ELR (cell line): ENCODE data around the gene ZBP1.
"Not testable (repeated sequence)": the region's sequence is repeated elsewhere in the genome, so short reads cannot be mapped to it uniquely, and the experiment has no call there.

Source experiments
- DNase-seq: peaks from one replicate; pipeline ENCODE4 v3.0.0-alpha.2; 2015; ENCODE audit warnings: low read depth

ZBP1 gene

DNA sequence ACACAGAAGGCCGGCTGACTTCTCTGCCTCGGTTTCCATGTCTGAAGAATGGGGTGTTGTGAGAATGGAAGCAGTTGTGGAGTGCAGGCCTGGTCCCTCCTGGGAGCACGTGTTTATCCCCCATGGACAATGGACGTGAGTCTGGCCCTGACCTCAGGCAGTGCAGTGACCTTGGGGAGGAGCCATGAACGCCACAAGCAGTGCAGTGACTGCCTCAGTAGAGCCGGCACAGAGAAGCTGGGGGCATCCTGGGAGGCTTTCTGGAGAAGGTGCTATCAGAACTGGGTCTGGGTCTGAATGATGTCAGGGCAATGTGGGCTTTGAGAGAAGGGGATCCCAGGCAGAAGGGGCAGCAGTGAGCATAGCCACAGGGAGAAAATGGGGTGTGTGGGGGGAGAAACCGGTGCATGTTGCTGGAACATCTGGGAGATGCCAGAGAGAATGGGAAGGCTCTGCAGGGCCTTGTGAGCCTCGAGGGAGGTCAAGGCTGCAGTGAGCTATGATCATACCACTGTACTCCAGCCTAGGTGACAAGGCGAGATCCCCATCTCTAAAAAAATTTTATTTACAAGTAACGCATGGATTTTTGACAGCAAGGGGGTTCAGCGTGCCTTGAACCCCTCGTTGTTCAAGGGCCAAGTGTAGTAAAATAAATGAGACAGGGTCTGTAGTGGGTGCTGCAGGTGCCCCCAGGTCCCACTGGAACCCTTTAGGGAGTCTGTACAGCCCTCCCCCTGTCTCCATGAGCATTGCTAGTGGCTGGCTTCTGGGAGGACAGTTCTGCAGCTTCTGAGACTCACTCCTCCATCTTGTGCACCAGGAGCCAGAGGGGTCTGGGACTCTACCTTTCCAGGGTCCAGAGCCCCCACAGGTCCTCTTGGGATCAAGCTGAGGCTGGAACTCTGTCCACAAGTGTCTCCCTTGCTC lies 27.0 kb upstream of the ZBP1 start:
- DNase-seq, result no peak

DNA sequence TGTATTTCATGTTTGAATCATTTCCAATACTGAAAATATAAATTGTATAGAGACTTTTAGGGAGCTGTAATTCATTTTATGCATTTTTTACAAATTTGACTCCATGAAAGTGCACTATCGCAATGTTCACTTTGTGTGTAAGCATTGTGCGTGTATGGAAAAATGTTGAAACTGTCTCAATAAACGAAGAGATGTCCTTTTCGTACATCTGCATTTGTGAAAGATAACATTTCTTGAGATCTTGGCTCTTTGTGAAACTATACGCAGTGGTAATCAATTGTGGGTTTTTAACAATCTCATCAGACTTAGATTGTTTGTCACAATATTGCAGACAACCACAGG lies 18.6 kb upstream of the ZBP1 start:
- no peak for DNase-seq

DNA sequence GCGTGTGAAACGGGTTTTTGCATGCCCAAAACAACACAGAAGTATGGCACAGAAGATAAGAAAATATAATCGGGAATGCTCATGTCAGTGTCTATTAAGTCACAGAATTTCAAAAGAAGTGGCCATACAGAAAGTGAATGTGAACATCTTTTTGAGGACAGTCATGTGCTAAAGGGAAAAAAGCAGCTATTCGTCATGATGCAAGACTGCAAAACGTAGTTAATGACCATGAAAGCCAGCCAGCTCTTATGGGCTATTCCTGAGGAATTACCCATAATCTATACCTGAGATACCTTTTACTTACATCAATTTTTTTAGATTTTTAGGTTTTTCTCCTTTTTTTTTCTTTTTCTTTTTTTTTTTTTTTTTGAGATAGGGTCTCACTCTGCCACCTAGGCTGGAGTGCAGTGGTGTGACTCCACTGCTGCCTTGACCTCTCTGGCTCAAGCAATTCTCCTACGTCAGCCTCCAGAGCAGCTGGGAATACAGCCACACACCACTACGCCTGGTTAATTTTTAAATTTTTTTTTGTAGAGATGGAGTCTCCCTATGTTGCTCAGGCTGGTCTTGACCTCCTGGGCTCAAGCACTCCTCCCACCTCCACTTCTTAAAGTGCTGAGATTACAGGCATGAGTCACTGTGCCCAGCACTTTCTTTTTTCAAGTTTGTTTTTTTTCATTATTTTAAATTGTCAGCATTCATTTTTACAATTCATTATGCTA lies 18.1 kb upstream of the ZBP1 start:
- no peak for DNase-seq

DNA sequence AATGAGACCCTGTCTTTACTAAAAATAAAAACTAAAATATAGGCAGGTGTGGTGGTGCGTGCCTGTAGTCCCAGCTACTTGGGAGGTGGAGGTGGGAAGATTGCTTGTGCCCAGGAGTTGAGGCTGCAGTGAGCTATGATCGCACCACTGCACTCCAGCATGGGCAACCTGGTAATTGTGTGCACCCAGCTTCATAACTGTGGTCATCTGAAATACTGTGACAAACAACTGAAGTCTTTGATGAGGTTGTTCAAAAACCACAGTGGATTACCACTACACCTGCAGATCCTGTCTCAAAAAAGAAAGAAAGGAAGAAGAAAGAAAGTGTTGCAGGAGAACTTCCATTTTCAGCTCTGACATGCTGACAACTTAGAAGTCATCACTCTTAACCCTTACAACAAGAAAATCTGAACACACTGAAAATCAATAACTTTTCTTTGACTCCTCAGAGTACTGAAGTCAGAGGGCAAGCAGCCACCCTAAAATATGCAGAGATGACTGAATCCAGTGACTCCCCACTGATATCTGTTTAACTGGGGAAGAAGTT lies 13.8 kb upstream of the ZBP1 start:
- DNase-seq, result no peak

DNA sequence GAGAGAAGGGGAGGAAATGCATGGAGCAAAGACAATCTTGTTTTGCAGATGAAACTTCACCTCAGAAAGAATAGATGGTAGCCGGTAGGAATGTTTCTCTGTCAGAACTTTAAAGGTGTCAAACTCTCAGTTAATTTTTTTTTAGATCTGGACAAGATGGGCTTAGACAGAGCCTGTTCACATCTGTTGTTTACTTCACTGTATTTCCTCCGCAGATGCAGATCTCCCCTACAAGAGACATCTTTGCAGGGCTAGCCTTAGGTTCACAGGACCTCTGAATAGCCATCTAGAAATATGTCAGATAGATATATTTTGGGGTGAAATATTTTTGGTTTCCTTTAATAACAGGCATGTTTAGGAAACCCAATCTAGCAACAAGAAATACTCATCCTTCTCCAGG lies 12.1 kb upstream of the ZBP1 start:
- no peak for DNase-seq

DNA sequence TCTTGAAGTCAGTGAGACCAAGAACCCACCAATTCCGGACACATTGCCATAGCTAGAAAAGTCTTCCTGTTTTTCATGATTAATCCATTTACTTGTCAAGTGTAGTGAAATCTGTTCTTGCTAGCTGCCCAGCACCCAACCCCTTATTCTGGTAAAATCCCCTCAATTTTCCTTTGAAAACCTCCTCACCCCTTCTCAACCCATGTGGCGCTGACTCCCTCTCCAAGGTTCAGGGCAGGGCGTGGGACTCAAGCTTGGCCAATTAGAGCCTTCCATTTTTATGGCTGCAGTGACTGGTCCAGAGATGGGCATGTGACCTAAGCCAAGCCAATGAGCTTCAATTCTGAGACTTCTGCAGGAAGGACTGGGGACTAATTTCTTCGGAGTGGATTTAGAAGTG lies 9.8 kb upstream of the ZBP1 start:
- no peak for DNase-seq

DNA sequence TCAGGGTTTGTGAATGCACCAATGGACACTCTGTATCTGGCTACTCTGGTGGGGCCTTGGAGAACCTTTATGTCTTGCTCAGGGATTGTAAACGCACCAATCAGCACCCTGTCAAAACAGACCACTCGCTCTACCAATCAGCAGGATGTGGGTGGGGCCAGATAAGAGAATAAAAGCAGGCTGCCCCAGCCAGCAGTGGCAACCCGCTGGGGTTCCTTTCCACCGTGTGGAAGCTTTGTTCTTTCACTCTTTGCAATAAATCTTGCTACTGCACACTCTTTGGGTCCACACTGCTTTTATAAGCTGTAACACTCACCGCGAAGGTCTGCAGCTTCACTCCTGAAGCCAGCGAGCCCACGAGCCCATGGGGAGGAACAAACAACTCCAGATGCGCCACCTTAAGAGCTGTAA lies 9.3 kb upstream of the ZBP1 start:
- DNase-seq, result not testable (repeated sequence)

DNA sequence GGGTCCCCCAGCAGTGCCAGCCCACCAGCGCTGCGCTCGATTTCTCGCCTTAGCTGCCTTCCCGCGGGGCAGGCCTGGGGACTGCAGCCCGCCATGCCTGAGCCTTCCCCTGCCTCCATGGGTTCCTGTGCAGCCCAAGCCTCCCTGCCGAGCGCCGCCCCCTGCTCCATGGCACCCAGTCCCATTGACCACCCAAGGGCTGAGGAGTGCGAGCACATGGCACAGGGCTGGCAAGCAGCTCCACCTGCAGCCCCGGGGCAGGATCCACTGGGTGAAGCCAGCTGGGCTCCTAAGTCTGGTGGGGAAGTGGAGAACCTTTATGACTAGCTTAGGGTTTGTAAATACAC lies 8.7 kb upstream of the ZBP1 start:
- not testable (repeated sequence) for DNase-seq

DNA sequence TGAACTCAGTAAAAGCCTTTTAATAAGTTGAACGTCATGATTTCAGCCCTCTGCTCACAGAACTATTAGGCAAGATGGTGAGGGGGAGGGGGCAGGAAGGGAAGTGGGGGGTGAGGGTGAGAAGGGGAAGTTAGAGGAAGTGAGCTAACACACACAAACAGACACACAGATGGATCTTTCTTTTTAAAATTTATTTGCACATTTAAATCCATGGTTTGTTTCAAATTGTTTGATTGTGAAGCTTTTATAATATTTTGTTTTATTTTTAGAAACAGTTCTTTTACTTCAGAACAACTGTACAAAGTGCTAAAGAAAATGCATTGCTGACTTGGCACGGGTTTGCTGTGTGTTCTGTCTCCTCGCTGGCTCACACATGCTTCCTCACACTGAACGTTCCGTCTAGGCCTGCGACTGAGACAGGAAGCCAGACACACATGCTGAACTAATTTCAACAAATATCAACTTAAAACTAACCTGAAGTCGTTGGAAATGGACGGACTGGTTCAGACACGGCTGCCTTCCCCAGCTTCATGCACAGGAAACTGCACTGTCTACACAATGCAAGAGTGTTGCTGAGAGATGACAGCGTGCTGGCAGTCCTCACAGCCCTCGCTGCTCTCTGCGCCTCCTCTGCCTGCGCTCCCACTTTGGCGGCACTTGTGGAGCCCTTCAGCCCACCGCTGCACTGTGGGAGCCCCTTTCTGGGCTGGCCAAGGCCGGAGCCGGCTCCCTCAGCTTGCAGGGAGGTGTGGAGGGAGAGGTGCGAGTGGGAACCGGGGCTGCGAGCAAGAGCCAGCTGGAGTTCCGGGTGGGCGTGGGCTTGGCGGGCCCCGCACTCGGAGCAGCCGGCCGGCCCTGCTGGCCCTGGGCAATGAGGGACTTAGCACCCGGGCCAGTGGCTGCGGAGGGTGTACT lies 8.1 kb upstream of the ZBP1 start:
- peak; percentile 8 for DNase-seq

DNA sequence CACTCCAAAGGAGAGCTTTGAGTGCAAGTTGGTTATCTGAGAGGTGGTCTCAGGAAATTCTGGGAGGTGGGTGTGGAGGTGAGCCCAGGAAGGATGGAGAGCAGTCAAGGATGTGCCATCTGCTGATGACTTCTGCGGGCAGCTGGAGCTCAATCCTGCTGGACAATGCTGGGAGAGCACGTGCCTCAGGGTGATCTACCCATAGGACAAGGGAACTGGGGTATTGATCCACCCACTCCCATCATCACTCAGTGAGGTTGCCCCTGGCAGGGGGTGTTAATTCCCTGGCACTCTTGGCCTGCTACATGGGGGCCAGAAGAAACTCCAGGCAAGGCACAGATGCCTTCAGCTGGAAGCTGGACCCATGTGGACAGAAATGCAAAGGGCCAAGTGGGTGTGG lies 7.1 kb upstream of the ZBP1 start:
- DNase-seq, result no peak

DNA sequence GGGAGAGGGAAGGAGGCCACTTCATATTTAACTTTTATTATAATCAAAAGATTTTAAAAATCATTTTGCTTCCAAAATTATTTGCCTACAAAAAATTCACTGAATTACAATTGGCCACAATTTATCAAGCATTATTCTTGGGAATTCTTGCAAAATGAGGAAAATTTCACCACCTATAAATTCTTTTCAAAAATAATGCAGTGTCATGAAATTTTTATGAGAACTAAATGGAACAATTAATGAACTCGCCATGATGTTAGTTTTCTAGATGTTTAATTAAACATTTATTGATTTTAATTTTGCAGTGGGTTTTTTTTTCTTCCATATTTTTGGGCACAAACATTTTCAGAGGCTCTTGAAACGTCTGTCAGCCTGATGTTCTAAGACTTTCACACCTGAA lies 5.8 kb upstream of the ZBP1 start:
- DNase-seq, result no peak

DNA sequence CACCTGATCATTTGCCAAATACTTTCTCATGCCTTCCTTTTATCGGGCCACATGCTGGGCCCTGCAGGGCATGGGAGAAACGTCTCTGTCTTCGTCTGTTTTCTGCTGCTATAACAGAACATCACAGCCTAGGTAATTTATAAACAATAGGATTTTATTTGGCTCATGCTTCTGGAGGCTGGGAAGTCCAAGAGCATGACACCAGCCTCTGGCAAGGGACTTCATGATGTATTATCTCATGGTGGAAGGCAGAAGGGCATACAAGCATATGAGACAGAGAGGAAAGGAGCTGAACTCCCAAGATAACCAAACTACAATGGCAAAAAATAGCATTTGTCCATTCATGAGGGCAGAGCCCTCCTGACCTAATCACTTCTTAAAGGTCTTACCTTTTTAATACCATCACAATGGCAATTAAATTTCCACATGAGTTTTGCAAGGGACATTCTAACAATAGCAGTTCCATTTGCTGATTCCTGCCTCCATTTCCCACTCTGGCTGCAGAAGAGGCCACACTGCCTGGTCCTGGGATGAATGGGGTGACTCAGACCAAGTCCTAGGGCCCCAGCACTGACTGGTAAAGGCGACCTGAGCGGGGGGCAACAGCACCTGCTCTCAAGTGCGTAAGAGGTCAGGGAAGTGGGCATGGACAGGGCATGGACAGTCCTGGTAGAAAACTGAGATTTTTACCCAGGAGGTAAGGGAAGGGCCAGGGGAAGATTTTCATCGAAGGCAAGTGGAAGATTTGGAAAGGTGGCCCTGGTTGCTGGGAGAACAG lies 5.1 kb upstream of the ZBP1 start:
- no peak for DNase-seq

DNA sequence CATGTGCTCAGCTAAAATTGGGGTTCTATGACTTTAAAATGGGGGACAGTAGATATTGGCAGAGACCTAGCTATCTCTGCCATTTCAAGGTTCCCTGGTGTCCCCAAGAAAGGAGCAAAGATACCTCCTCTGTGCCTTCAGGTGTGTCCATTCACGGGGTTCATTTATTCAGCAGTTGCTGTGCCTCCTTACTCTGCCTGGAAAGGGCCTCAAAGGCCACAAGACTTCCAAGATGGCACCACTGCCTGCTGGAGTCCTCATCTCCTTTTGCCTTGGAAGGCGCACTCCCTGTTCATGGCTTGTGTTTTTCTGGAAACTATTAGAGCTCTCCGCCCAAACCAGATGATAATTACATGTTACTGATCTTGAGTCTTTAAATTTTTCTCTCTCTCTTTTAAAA lies 3.9 kb upstream of the ZBP1 start:
- DNase-seq, result no peak

DNA sequence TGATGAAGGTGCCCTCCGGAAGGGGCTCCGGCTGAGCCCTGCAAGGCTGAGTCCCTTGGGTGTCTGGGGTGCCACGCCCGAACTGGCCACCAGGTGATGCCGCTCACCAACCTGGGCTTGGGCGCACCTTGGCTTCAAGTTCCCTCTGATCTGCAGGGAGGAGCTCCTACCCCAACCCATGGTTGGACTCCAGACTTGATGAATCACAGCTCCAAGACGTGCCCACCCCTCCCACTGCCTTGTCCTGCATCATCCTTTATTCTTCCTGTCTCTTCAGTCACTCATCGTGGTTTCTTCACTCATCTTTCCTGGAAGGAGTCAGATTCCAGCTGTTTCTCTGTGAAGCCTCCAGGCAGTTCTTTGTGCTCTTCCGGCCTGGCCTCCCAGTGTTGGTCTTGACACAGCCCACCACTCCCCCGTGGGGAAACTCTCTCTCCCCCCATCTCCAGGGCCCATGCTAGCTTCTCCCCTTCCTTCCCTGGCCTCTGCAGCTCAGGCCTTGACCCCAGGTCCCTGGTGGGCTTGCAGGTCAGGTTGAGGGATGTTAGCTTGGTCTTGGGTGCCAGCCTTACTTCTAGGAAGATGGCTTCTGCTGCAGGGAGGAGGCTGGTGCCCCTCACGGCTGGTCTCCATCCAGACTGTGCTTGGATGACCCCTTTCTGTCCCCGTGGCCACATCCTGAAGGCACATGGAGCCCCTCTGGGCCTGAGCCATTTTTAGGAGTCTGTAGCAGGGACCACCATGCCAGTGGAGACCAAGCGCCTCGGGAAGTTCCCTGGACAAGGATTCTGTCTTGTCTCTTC lies 2.6 kb upstream of the ZBP1 start:
- peak; percentile 65 for DNase-seq

DNA sequence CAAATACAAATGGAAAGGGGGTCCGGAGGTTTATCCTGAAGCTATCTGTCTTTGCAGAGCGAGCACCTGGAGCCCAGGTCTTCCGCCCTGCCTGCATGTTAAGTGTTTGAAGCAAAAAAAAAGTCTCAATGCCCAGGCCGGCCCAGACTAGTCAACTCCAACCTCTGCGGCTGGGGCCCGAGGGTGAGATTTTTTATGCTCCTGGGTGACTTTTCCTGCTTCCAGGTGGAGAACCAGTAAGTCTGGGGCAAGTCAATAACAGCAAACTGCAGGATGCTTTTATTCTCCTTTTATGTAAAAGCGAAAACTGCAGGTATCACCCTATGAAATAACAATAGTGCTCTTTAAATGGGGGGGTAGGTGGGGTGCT lies 2.0 kb upstream of the ZBP1 start:
- no peak for DNase-seq

DNA sequence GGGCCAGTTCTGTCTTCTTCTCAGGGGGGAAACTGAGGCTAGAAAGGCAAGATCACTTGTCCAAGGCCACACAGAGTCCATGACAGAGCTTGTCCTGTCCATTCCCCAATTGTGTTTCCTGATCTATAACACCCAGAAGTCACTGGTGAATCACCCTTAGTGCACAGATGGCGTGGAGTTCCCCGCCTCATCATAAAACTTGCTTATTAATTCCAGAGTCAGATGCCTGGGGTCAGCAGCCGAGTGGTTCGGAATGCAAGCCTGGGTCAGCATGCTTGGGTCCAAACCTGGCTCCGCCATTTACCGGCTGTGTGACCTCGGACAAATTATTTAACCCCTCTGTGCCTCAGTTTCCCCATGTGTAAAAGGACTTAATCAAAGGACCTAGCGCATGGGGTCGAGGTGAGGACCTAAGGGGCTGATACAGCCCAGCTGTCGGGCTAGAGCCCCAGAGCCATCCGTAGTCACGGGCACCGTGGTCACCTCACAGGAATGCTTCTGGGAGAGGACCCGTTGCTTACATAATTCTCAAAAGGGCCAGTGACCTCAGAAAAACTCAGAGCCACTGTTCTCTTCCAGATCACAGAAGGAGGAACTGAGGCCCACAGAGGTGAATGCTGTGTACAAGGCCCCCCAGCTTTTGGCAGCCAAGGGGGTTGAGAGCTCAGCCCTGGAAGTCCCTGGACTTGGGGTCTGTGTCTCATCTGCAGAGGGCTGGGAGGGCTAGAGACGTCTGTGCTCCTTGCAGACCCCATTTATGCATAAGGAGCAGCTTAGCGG lies 1.4 kb upstream of the ZBP1 start:
- DNase-seq, result peak; percentile 29

DNA sequence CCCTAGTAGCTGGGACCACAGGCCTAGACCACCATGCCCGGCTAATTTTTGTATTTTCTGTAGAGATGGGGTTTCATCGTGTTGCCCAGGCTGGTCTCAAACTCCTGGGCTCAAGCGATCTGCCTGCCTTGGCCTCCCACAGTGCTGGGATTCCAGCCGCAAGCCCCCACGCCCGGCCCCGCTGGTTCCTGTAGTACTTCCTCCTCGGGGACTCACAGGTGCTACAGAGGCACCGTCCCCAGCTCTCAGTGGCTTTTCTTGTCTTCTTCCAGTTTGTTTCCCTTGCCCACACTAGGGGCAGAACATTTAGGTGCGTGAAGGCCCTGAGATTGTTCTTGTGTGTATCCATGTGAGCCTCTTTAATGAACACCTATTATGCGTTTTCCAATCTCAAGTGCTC lies 773 bp upstream of the ZBP1 start:
- no peak for DNase-seq

DNA sequence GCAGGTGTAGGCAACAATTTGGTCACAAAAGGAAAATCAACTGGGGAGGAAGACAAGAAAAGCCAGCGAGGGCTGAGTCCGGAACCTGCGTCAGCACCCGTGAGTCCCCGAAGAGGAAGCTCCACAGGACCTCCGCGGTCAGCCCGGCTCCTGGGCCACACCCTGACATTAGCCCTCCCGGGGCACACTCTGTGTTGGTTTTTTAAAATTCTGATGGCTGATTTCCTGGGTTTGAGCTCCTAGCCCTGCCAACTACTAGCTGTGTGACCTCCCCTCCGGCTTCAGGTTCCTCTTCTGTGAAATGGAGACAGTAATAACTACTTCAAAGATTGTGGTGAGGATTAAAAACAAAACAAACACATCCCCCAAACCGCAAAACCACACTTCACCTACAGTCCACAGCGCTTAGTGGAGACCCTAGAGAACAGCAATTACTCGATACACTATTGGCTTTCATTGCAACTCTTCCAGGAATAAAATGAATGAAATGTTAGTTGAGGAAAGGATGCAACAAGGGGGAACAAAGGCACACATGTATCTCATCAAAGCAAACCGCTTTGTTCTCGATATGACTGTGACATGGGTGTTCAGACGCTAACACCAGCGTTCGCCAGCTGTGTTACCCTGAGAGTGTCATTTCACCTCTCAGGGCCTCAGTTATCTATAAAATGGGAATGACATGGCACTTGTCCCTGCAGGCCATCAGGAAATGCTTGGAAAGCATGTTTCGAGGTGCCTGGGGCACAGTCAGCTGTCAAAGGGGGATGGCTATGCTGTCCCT lies 985 bp downstream of the ZBP1 start:
- no peak for DNase-seq

DNA sequence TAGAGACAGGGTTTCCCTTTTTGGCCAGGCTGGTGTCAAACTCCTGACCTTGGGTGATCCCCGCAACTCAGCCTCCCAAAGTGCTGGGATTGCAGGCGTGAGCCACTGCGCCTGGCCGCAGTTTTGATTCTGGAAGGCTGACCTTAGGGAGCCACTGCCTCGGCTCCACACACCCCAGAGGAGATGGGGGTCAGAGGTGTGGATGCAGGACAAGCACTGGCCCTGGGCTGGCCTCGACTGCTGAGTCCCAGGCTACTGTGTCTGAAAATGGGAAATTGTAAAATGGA lies 1.5 kb downstream of the ZBP1 start:
- DNase-seq, result no peak
